B cell (primary cell): ENCODE data around the gene CALN1.

Experiments
- CTCF ChIP-seq: fragments of 200-600 bp; IDR thresholded peaks from one replicate; pipeline ENCODE4 v1.8.0; 2022; ENCODE audit warnings: antibody characterized with exemption, mild to moderate bottlenecking
- EZH2 ChIP-seq: IDR thresholded peaks from 2 replicates; pipeline ENCODE4 v1.6.1; 2012; ENCODE audit warnings: borderline replicate concordance, low read depth, mild to moderate bottlenecking, moderate library complexity, low read length; ENCODE audit not compliant: insufficient read depth, poor library complexity, severe bottlenecking

DNA sequence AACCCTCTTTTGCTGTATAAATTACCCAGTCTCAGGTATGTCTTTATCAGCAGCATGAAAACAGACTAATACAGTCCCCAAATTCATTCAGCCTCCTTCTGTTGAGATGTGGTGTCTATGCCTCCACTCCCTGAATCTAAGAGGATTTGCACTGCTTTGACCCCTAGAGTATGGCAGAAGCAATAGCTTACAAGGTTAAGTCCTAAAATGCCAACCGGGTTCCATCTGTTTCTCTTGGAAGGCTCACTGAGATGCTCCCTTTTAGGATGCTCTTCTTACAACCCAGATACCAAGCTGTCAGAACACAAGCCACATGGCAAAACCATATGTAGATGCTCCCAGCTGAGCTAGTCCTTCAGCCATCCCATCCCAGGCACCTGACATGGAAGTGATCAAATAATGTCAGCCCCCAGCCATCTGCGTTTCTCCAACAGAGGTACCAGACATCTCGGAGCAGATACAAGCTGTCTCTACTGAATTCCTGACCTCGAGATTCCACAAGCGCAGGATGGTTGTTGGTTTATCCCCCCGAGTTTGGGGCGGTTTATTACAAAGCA is 20.2 kb downstream of the CALN1 start:
- TF ChIP-seq CTCF = no peak
- TF ChIP-seq EZH2 = no peak
